Myocyte (in vitro differentiated cells): Measurements from ENCODE around the gene RNF149. TPM values are rescaled to one million over a fixed set of nuclear protein-coding genes. Genes with fewer than 3 reads are reported as not detected.
A peak's percentile ranks its signal among the peaks of the same experiment; 100 is the strongest.
"Not testable (repeated sequence)": the region's sequence is repeated elsewhere in the genome, so short reads cannot be mapped to it uniquely, and the experiment has no call there.

Experiments
- DNase-seq: peaks from one replicate; pipeline ENCODE4 v3.0.0-alpha.2; 2012; ENCODE audit warnings: low read depth
- total RNA-seq: library from RNA; depleted of rRNA; stranded (reverse); fragments of >200 nt; gene quantifications from 2 replicates; pipeline ENCODE4 v1.2.3, GENCODE V29; 2014

Gene RNF149
- total RNA-seq, 1 donor from 2014 or later: 40.8 TPM

DNA sequence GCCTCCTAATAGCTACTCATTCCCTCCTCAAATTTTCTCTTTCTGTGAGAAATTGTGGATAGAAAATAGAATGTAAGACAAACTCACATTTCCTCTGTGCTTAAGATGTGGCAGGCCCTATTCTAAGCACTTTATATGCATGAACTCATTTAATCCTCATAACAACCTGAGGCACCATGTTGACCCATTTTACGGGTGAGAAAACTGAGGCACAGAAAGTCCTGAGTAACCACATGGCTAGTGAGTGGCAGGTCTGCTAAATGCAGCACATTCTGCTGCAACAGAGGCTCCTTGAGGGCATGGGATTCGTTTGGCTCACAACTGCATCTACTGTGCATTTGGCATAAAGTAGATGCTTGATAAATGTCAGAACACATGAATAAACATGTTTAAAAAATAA lies 22.7 kb upstream of the RNF149 start:
- no peak for DNase-seq

- DNase-seq: no peak
These were observed 21.9 kb upstream of the RNF149 start for GRCh38 chr2:101330253-101330933.

DNA sequence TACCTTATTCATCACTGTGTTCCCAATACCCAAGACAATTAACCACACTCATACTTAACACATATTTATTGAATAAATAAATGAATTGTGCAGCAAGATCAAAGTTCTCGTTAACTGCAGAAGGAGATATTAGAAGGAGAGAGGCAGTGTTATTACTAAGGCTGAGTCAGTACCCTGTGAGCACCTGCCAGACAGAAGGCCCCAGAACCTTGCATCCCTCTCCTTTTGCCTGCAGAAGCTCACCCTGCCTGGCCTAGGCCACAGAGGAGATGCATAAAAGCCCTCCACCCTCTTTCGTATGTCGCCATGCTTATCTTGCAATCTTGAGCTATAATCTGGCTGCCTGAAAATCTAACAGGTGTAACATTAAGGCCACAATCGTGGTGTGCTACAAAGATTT lies 20.5 kb upstream of the RNF149 start:
- no peak for DNase-seq

GRCh38 chr2:101328474-101329007 lies 20.0 kb upstream of the RNF149 start:
- peak; percentile 23 for DNase-seq

DNA sequence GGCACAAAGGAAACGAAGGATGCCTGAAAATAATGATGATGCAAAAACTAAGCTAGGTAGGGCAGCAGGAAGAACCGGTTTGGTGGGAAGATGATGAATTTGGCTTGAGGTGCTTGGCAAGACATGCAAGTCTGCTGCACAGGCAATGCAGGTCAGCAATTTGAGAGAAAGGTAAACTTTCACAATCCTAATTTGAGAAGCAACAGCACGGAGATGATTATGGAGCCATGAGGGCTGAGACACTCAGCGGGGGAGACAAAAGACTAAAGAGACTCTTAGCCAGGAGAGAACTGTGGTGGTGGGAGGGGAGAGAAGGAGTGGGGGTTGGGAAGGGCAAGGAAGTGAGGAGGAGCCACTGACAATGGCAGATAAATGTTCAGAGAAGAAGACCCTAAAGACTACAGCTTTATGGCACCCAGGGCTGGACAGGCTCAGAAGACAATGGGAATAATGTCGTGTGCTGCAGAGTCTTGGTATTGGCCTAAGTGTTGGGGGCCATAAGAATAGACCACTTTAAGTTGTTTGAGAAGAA lies 19.4 kb upstream of the RNF149 start:
- DNase-seq: no peak

- DNase-seq: no peak
These were observed 16.9 kb upstream of the RNF149 start for GRCh38 chr2:101325425-101325824.

GRCh38 chr2:101316568-101316967 lies 8.1 kb upstream of the RNF149 start:
- not testable (repeated sequence) for DNase-seq

GRCh38 chr2:101311696-101312017 lies 3.2 kb upstream of the RNF149 start:
- DNase-seq: no peak

DNA sequence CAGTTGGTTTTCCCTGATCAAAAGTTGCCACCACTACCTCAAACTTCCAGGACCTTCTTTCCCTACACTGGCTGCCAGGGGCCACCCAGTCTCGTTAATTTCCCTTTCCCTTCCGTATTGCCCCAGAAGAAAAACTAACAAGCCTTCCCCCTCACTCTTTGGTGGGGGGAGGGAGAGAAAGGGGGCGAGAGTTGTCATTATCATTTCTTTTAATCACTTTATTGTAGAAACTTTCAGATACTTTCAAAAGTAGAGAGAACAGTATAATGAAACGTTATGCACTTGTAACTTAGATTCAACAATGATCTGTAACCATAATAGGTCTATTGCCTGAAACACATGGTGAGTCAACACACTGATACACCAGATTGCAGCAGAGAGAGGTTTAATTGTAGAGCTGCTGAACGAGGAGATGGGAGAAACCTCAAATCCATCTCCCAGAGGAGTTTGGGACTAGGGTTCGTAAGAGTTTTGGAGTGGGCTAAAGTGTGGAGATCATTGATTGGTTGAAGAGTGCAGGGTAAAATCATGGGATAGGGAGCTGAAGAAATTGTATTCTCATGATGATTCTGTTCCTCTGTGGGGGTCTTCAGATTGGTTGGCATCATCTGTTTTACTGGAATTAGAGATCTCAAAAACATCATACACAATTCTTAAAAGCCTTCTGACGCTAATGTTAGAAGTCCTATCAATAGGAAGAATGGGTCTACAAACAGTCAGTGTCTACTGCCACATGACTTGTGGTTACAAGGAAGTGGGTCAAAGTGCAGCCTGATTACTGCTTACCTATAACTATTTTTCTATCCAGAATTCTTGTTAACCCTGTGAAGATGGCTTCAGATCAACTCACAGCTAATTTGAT lies 2.6 kb upstream of the RNF149 start:
- DNase-seq: no peak

DNA sequence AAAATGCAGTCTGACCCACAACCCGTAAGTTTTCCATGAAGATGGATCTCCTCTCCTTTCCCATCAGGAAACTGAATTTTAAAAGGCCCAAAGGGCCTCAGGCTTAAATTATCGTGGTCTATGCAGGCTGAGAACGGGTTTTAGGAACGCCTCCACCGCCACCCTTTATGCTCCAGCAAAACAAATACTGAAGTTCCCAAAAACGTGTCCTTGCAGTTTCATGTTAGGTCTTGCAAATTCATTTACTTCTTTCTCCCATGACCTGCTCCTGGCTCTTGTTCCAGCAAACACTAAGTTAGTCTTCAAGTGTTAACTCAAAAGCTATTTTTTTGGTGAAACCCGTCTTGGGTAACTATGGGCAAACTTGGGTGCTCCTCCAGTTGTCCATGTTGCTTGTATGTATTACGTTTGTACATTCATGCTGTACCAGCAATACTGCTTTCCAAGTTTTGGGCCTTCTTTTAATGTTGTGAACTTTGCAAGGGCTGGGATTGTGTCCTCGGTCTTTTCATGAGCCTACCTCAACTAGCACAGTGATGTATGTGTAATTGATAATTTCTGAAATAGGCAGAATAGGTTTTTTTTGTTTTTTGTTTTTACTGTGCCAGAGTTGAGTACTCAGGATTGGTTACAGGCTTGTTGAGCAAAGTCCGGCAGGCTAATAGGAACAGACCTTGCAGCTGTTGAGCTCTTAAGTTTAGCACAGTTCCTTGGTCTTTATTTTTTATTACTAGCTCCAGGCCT lies 1.8 kb upstream of the RNF149 start:
- DNase-seq: no peak

DNA sequence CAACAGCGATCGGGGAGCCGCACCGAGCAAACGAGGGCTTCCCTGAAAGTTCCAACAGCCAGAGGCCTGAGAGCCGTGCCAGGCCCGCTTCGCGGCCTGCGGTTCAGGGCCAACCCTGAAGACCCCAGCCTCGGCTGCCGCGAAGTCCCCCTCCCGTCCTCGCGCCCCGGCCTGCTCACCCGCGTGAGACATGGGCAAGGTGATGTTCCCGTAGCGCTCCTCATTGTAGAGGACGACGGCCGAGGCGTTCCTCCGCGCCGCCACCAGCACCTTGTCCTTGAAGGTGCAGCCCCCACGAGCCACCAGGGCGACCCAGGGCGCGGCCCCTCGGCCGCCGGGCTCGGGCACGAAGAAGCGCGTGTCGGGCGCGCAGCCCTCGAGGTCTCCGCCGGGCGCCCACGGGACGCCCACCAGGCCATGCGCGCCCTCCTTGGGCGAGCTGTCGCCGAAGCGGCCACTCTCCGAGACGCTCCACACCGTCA lies 510 bp downstream of the RNF149 start:
- no peak for DNase-seq

DNA sequence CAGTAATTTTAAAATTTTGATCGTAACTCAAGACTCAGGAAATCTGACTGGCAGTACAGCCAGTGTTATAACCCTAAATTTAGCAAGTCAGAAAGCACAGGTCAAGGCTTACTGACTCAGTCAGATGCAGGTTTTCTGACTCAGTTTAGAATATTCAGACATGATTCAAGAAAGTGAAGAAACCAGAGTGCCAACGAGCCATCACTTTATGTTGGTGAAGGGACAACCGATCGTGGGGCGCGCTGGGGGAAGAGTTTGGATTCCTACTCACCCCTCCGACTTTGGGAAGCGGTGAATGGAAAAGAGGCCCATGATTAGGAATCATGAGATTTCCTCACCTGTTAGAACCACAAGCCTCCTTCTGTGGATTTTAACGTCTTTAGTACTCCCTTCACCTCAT lies 998 bp downstream of the RNF149 start:
- no peak for DNase-seq

DNA sequence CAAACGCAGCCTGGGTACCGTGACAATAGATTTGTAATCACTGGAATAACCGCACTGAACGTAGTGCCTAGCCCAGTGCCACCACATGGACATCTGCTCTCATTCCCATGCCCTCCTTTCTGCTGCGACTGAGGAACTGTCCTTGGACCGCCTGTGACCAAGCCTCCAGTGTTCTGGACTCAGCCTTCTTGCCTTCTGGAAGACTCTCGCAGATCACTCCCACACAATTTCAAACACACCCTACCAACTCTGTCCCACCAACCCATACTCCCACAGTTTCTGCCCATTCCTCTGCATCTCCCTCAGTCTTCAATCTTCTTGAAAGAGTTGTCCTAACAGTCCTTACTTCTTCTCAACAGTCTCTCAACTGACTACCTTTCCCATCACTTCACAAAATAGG lies 2.1 kb downstream of the RNF149 start:
- no peak for DNase-seq

GRCh38 chr2:101305492-101306078 lies 2.9 kb downstream of the RNF149 start:
- DNase-seq: no peak

DNA sequence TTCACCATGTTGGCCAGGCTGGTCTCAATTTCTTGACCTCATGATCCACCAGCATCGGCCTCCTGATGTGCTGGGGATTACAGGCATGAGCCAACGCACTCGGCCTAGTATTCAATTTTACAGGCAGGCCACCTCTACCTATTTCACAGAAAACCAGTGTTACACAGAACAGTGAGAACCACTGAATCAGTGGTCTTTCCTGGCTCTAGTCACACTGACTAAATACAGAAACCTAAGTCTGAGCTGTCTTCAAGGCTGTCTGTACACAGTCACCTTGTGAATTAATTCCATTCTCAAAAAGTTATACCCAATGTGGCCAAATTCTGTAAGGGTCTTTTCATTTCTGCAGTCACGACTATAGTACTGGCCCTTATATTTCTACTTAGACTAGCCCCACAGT lies 3.5 kb downstream of the RNF149 start:
- DNase-seq: no peak

- DNase-seq: no peak
These were observed 4.8 kb downstream of the RNF149 start for GRCh38 chr2:101303688-101304087.

- no peak for DNase-seq
These were observed 6.5 kb downstream of the RNF149 start for GRCh38 chr2:101302016-101302415.

DNA sequence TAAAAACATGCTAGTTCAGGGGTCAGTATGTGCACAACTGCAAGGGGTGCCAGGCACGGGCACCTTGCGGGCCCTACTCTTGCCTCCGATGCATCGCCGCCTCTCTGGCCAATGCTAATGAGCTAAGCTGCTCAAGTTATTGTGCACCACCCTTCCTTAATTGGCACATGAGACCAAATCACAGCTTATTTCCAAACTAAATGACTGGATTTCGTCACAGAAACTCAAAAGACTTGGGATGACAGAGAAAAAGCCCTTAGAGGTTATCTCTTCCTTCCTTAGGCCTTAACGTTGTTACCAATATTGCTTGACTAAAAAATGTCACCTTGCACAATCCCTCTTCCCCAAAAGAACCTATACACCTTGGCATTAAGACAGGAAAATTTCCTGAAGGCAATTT lies 7.7 kb downstream of the RNF149 start:
- no peak for DNase-seq

DNA sequence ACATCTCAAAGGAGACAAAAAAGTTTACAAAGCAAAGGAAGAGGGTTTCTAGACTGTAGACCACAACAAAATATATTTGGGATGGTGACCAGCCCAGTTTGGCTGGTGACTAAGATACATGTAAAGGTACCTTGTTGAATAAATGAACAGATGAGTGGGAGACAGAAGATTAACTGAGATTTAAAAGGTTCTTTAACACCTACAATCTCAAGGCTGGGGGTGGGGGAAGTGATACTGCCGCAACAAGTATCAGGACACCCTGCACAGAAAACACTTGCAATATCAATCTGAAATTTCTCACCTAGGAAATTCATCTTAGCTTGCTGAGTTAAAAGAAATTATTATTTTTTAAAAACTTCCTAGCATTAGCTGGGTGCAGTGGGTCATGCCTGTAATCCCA lies 8.3 kb downstream of the RNF149 start:
- no peak for DNase-seq

DNA sequence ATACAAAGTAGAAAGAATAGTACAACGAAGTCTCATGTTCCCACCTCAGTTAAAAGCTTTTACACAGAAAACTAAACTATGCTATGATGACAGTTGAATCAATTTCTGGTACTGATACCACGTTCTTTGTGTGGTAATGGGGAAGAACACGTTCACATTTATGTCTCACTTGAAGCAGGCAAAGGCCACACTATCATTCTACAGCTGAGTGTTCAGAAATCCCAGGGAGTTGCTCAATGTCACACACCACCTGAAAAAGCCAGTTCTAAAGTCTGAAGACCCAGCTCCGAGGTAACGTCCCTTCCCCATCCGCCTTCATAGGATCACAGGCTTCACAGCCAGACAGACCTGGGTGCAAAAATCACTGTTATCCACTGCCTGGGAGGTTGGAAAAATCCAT lies 8.9 kb downstream of the RNF149 start:
- DNase-seq: no peak

DNA sequence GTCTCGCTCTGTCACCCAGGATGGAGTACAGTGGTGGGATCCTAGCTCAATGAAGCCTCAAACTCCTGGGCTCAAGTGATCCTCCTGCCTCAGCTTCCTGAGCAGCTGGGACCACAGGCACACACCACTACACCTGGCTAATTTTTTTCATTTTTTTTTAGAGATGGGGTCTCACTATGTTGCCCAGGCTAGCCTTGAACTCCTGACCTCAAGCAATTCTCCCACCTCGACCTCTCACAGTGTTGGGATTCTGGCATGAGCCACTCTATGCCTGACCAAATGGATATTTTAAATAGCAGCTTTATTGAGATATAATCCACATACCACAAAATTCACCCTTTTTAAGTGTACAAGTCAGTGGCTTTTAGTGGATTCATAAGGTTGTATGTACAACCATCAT lies 11.1 kb downstream of the RNF149 start:
- DNase-seq: no peak
